HG02943 (cell line): ENCODE results near the gene LTA4H.
A peak's percentile ranks its signal among the peaks of the same experiment; 100 is the strongest.

Experiments used
- ATAC-seq: cut with Tn5 transposase; IDR thresholded peaks from one replicate; pipeline ENCODE4 v1.9.1; 2021; ENCODE audit warnings: mild to moderate bottlenecking, low read depth, moderate library complexity; ENCODE audit not compliant: unreplicated experiment

LTA4H gene

DNA sequence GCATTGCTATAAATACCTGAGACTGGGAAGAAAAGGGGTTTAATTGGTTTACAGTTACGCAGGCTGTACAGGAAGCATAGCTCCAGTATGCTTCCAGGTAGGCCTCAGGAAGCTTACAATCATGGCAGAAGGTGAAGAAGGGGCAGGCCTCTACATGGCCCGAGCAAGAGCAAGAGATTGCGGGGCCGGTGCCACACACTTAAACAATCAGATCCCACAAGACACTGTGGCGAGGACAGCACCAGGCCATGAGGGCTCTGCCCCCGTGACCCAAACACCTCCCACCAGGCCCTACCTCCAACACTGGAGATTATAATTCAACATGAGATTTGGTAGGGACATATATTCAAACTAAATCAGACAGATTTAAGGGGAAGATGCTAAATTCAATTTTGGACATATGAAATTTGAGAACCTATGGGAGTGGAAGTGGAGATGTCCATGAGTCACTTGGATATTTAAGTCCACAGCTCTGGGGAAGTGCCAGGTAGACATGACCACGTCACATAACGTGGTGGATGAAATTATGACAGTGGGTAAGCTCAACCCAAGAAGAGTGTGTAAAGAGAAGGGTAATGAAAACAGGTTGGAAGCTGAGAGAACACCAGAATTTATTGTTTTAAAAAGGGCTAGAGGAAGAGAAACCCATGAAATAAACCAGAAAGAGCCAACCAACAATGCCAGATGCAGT lies 1.5 kb upstream of the LTA4H start:
- no peak for ATAC-seq

DNA sequence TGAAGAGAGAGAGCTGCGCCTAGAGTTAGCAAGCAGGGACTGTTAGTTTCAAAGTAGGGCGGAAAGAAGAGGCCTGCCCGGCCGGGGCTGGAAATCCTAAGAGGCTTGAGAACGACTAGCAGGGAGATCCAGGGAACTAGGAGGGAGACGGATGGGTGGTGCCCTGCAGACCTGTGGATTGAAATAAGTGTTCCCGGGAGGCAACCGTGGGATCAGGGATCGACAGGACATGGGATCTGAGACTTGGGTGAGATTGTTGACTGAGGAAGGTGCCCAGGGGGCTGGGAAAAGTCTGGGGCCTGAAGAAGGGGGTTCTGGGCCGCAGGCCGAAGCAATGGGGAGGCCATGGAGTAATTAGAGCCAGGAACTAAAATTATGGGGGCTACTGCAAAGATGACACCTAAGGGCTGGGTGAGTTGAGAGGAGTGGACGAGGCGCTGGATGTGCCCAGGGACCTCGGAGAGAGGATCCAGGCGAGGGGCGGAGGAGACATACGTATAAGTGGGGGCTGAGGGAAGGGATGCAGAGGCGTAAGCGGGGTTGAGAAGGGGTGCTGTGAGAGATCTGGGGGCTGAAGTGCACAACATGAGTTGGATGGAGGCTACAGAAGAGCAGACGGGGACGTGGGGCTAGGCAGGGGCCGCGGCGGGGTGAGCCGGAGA lies 635 bp downstream of the LTA4H start:
- ATAC-seq = peak; percentile 13

DNA sequence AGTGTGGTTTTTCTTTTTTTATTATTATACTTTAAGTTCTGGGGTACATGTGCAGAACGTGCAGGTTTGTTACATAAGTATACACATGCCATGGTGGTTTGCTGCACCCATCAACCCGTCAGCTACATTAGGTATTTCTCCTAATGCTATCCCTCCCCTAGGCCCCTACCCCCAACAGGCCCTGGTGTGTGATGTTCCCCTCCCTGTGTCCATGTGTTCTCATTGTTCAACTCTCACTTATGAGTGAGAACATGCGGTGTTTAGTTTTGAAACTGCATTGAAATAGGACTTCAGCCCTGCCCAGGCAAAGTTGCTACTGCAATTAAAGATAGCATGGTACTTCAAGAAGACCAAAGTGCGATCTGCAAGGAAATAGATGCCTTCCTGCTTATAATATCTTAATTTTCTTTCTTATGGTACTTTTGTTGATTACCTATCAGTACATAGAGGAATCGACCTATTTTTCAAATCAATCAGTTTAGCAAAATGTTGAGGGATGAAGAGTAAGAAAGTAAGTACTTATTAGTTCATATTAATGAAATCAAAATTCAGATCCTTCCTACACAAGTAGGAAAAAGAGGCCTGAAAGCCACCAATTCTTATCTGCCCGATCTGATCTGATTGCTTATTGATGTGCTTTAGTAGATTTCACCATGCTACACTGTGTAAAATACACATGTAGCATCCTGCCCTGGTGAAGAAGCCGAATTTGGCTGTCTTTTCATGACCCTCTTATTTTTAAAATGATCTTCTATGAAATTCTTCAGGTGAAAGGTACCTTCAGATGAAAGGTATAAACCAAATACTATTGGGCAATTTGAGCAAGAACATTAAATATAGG lies 1.6 kb downstream of the LTA4H start:
- ATAC-seq = no peak

DNA sequence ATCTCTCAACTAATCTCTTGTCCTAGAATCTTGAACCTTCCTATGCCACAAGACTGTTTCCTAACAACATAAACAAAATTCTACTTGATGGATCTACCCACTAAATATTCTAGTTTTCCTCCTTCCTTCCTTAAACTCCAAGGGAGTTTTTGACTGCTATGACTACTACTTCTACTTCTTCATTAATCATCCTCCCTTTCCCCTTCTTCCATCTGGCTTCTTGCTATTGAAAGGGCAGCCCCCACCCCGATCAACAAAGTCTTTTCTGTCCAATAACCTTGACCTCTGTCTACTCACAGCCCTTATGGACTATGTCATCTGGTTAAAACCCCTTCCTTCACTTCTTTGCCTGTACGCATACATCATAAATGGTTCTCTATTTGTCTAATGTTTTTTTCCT lies 5.6 kb downstream of the LTA4H start:
- ATAC-seq = no peak

DNA sequence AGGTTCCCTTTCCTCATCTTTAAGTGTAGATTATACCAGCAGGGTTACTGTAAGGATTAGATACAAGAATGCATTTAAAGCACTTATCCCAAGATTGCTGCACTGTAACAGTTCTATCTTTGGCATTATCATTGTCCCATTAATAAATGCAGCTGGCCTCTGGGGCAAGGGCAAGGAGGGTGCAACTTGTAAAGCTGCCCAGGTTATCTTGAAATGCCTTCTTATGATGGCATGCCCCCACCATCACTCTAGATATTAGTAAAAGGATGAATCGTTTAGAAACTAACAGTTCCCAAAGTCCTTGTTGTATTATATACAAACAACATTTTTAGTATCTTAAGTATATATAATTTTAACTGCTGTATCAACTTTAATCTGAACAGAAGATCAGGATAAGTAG lies 6.8 kb downstream of the LTA4H start:
- no peak for ATAC-seq

DNA sequence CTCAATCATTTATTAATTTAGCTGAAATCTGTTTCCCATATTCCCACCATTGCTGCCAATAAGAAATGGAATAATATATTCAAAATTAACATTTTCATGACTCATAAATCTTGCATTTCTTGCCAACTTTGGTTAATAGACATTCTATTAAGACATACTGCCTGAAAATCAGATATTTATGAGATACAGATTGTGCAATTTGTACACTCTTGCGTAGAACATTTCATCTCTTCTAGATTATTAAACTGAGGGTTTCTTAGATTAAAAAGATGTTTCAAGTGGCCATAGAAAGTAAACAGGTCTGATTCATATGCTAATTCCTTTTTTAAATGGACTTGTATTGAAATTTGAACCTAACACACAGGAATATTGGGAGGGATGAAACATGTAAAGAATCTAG lies 9.1 kb downstream of the LTA4H start:
- no peak for ATAC-seq

DNA sequence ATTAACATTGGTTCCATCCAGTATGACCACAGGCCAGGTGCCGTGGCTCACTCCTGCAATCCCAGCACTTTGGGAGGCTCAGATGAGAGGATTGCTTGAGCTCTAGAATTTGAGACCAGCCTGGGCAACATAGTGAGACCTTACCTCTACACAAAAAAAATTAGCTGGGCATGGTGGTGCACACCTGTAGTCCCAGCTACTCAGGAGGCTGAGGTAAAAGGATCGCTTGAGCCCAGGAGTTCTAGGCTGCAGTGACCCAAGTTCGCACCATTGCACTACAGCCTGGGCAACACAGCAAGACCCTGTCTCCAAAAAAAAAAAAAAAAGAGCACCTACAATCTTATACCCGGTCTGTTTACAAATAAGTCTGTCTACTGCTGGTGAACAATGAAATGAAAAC lies 9.9 kb downstream of the LTA4H start:
- ATAC-seq = no peak

DNA sequence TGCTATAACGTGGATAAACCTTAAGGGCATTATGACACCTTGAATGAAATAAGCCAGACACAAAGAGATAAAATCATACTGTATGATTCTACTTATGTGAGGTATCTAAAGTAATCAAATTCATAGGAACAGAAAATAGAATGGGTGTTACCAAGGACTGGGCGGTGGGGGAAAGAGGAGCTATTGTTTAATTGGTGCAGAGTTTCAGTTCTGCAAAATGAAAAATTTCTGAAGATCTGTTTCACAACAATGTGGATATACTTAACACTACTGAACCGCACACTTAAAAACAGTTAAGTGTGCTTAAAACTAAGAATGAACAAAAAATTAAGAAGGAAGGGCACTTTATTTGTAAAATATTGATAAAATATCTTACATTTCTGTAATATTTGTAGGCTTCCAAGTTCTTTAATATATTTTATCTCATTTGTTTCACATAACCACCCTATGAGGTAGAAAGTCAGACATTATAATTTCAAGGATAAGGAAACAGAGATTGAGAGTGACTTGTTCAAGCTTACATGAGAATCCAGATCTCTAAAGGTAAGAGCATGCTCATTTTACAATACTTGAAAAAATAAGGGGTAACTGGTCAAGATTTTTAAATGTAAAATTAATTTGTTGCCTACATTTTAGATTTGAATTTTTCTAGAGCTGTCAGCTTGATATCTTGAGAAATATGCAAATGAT lies 14.9 kb downstream of the LTA4H start:
- peak; percentile 96 for ATAC-seq

DNA sequence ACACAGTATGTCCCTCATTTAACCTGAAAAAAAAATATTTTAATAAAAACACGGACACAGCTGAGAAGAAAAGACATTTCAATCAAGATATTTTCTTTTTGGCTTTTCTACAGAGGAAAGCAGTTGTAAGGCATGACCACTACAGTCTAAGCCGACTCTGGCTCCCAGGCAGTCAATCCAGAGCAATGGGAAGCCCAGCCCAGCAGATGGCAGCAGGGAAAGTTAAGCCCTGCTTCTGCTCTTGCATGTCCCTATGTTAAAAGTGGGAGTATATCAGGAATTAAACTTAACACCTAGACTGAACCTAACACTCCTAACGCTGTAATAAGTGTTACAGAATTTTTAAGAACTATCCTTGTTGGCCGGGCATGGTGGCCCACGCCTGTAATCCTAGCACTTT lies 19.7 kb downstream of the LTA4H start:
- ATAC-seq = no peak

DNA sequence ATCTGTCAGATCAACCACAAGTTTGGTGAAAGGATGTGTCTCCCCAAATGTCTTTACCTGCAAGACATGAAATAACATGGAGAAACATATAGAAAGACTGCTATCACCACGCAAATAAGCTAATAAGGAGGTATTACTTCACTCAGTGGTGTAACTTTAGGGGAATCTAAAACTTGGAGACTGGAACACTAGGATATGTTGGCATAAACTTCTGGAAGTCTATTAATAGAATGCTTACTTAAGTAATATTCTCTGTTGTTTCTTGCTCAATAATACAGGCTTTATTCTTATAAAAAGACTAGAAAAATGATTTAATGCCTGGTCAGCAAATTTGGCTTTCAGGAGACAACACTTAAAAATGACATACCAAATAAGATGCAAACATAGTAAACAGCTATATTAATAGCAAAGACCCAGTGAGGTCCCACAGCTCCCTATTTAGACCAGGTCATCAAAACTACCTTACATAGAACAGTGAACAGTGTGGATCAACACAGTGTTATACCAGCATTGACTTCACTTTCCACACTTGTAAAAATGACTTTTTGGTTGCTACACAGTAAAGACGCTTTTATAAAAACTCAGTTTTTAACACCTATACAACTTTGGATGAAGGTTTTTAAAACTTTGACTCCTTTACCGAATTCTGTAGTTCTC lies 20.3 kb downstream of the LTA4H start:
- ATAC-seq = no peak

DNA sequence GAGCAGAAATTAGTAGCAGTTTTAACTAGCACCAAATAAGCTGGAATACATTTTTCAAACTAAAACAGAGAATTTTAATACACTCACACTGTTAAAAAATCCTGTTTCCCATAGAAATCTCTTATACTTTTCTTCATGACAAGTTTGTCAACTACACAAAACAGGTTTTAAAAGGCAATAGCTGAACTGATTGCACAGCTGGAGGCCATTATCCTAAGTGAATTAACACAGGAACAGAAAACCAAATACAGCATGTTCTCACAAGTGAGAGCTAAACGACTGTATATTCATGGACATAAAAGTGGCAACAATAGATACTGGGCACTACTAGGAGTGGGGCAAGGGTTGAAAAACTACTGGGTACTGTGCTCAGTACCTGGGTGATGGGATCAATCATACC lies 27.7 kb downstream of the LTA4H start:
- ATAC-seq = no peak

DNA sequence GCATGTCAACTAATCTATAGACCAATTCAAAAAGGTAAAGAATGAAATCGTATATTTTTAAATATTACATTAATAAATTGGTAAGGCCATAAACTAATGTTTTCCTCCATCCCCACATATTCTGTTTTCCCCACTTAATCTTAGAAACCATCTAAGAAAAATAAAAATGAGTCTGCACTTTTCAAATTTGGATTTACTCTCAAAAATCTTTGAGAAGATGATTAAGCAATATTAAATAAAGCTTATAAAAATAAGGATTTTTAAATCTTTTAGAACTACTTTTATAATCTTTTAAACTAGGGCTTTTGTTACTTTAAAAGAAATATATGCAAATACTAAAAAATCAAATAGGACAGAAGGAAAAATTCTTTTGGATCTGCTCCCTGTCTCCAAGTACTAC lies 28.7 kb downstream of the LTA4H start:
- no peak for ATAC-seq

DNA sequence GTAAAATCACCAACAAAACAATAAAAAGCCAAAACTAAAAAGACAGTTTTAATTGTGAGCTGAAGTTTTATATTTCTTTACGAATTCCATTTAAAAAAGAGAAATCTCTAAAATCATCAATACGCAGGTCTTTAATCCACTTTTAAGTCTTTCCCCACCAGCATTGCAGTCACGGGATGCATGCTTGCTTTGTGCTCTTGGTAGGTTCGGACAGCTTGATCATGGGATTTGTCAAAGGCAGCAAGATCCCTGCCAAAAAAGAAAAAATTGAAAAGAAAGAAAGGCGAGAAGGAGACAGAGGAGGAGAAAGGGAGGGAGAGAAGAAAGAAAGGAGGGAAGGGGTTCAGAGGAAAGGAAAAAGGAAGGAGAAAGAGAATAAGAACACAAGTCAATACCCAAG lies 34.5 kb downstream of the LTA4H start:
- ATAC-seq = no peak

DNA sequence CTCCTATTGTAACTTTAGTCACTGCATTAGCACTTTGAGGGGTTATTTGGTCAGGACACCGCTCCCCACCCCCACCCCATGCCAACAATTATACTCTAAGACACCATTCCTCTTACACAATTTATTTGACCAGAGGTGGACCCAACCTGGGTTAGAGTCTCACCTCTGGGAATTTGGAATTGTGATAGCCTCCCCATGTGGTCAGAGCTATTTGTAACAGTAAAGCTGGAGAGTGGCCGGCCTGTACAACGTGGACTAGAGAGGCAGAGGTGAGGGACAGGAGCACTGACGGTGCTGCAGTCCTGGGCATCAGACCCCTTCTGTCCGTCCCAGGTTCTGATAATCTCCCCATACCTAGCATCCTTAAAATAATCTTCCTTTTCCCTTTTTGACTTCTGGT lies 35.9 kb downstream of the LTA4H start:
- no peak for ATAC-seq

DNA sequence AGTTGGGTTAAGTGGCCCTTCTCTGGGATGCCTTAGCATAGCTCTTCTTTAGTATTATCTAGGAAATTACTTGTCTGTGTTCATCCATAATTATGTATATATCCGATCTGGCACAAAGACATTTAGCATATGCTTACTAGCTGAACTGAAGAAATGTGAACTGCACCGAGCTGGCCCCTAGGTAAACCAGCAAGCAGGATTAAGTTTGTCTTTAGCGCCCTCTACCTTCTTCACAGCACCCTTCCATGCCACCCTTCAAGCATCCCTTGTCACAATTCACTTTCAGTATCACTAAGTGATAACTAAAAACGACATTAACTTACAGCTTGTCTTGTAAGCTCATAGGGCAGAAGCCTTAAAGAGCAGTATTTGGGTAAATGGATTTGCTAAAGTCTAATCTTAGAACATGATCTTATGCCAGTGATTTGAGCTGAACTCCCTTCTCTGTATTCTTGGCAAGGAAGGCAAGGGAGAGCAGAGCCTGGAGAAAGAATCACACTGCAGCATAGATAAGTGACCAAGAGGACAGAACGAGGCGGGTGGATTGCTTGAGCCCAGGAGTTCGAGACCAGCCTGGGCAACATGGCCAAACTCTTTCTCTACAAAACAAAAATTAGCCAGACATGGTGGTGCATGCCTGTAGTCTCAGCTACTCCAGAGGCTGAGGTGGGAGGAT lies 36.6 kb downstream of the LTA4H start:
- peak; percentile 86 for ATAC-seq

DNA sequence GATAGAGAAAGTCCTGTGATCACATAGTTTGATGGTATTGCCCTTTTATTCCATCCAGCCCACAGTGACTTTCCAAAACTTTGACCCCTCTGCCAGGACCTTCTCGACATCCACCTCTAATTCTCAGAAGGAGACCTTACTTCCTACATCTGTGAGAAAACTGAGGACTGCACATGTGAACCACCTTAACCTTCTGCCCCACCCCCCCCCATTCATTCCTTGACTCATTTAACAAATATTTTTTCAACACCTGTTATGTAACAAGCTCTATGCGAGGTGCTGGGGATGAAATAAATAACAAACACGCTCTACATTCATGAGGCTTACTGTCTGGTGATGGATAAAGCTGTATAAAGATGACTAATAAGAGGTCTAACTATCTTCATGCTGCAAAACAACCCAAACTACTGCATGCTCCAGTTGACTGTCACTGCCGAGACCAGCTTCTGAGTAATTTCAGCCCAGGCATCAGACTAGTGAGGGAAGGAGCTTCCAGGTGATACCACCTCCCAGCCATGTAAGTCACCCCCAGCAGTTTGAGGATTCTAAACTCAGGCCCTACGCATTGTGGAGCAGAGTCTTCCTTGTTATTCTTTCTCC lies 37.4 kb downstream of the LTA4H start:
- ATAC-seq = no peak

DNA sequence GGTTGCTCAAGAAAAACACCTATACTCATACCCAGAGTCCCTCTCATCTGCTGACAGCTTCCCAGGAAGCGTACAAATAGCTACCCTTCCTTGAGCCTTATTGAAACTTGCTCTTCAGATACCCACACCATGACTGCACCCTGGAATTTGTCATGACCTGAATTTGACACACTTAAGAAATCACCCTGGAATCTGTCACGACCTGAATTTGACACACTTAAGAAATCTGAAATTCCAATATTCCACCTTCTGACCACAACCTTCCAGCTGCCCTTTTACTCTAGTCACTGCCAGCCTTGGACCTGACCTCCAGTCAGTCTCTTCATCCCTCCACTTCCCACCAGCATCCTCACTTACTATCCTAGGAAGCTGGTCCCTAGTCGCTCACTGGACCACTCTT lies 38.1 kb downstream of the LTA4H start:
- no peak for ATAC-seq

DNA sequence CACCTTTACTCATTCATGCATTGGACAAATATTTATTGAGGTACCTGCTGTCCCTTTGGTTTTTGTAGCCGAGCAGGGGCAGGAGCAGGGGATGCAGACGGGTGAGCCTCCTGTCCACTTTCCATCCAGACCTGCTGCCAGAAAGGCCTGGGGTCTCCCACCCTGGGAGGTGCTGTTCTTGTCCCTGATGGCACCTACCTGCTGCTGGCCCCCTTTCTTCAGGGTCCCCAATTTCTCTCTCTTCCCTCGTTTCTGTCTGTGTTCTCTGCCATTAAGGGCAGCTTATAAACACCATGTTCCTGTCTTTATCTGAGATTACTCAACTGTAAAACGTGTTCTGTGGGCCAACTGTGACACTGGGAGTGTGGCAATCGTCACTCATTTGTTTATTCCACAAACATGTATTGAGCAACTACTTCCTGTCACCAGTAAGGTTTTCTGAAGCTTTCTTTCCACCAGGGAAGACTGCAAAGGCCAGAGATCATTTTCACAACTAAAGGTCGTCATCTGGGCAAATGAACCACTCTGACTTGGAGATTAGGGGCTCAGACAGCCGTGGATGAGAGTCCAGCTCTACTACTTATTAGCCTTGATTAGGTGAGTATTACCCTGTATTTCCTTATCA lies 39.2 kb downstream of the LTA4H start, which contains the start of gene HAL:
Gene HAL, minus strand, starts transcription at position 311 of the 625 bp plus-strand sequence. CDS start 434 bp downstream, outside the sequence.
- ATAC-seq = no peak
